SK-N-SH (cell line): Measurements from ENCODE around the gene RAD52. TPM values are rescaled to one million over a fixed set of nuclear protein-coding genes. Genes with fewer than 3 reads are reported as not detected.

Experiments
- CTCF ChIA-PET: fragments of 300-600, 350-600 bp; formaldehyde crosslinking; extraction: SDS; loops from one replicate; lab custom pipeline; 2021; lab: Yijun Ruan, JAX
- POLR2A ChIA-PET: fragments of 350-600 bp; sonication (Branson Sonifier 250); formaldehyde crosslinking; extraction: SDS; loops from one replicate; lab custom pipeline; 2020; ENCODE audit warnings: antibody characterized with exemption, inconsistent platforms; lab: Yijun Ruan, JAX
- DNase-seq: peaks from one replicate; pipeline ENCODE4 v3.0.0; 2012
- H2AFZ ChIP-seq: fragments of 200-600 bp; sonication (generic); 2 replicates; pipeline ENCODE4 v1.8.1; 2016; ENCODE audit warnings: antibody characterized with exemption, mild to moderate bottlenecking, low read depth
- H3F3A ChIP-seq: fragments of 200-600 bp; sonication (generic); replicated peaks from 2 replicates; pipeline ENCODE3; 2016; ENCODE audit warnings: antibody characterized with exemption, mild to moderate bottlenecking; ENCODE audit not compliant: insufficient read depth
- H3K27ac ChIP-seq, 2 experiments: fragments of 200-500 bp in 1 of 2; fragments of 200-600 bp in 1 of 2; sonication (Bioruptor generic) in 1 of 2; sonication (generic), shearing (Covaris generic) in 1 of 2; 2 replicates each; pipeline versions ENCODE4 v1.5.1 to v1.6.1; 2014 to 2016; ENCODE audit warnings: low read depth in 2 of 2, inconsistent platforms in 1 of 2, low read length in 1 of 2, mild to moderate bottlenecking in 1 of 2, mixed read lengths in 1 of 2
- H3K27me3 ChIP-seq: fragments of 200-600 bp; sonication (generic), shearing (Covaris generic); 2 replicates; pipeline ENCODE4 v1.6.1; 2016; ENCODE audit warnings: mixed run types; ENCODE audit not compliant: insufficient read depth
- H3K36me3 ChIP-seq, 2 experiments: fragments of 200-500 bp in 1 of 2; fragments of 200-600 bp in 1 of 2; sonication (Bioruptor generic) in 1 of 2; sonication (generic) in 1 of 2; replicated peaks in 1 of 2; 2 replicates each; pipeline versions ENCODE3 to v1.5.1; 2014 to 2016; ENCODE audit warnings: low read length in 1 of 2, mild to moderate bottlenecking in 1 of 2; ENCODE audit not compliant: insufficient read depth in 2 of 2, control insufficient read depth in 1 of 2
- H3K4me1 ChIP-seq, 2 experiments: fragments of 200-500 bp in 1 of 2; fragments of 200-600 bp in 1 of 2; sonication (Bioruptor generic) in 1 of 2; sonication (generic), shearing (Covaris generic) in 1 of 2; 2 replicates each; pipeline versions ENCODE4 v1.5.1 to v1.6.1; 2014 to 2016; ENCODE audit warnings: low read depth in 1 of 2, low read length in 1 of 2, mixed run types in 1 of 2; ENCODE audit not compliant: insufficient read depth in 2 of 2, control insufficient read depth in 1 of 2
- H3K4me2 ChIP-seq: fragments of 200-600 bp; sonication (generic), shearing (Covaris generic); 2 replicates; pipeline ENCODE4 v1.6.1; 2017; ENCODE audit warnings: mixed run types
- H3K4me3 ChIP-seq, 2 experiments: fragments of 200-500 bp in 1 of 2; fragments of 200-600 bp in 1 of 2; sonication (Bioruptor generic) in 1 of 2; sonication (generic), shearing (Covaris generic) in 1 of 2; 2 replicates each; pipeline versions ENCODE4 v1.5.1 to v1.8.1; 2014 to 2016; ENCODE audit warnings: low read depth in 2 of 2, inconsistent platforms in 1 of 2, low read length in 1 of 2, mild to moderate bottlenecking in 1 of 2, mixed read lengths in 1 of 2, moderate library complexity in 1 of 2
- H3K79me2 ChIP-seq: fragments of 200-600 bp; sonication (generic); 2 replicates; pipeline ENCODE4 v1.8.1; 2017; ENCODE audit warnings: mild to moderate bottlenecking; ENCODE audit not compliant: insufficient read depth
- H3K9ac ChIP-seq: fragments of 200-600 bp; sonication (generic); 2 replicates; pipeline ENCODE4 v1.6.1; 2017; ENCODE audit warnings: mixed run types
- H3K9me2 ChIP-seq: fragments of 200-600 bp; sonication (generic); 2 replicates; pipeline ENCODE4 v1.6.1; 2017; ENCODE audit warnings: mixed run types
- H3K9me3 ChIP-seq: fragments of 200-600 bp; sonication (generic); 2 replicates; pipeline ENCODE4 v1.6.1; 2017; ENCODE audit warnings: mixed run types, mild to moderate bottlenecking, moderate library complexity
- H4K20me1 ChIP-seq: fragments of 200-600 bp; sonication (generic); 2 replicates; pipeline ENCODE4 v1.6.1; 2017; ENCODE audit warnings: mild to moderate bottlenecking, mixed run types; ENCODE audit not compliant: insufficient read depth
- CHD2 ChIP-seq: fragments of 150-350 bp; IDR thresholded peaks from 2 replicates; pipeline ENCODE4 v1.6.1; 2018; ENCODE audit warnings: low read length; ENCODE audit not compliant: partially characterized antibody
- EP300 ChIP-seq, 2 experiments: IDR thresholded peaks; 2 replicates each; pipeline versions ENCODE4 v1.4.0 to v1.6.1; 2012; ENCODE audit warnings: borderline replicate concordance in 1 of 2, low read depth in 1 of 2, low read length in 1 of 2
- NFIC ChIP-seq: IDR thresholded peaks from 2 replicates; pipeline ENCODE4 v1.4.0; 2012; ENCODE audit warnings: borderline replicate concordance
- RXRA ChIP-seq: IDR thresholded peaks from 2 replicates; pipeline ENCODE4 v1.4.0; 2012; ENCODE audit warnings: low read depth, mild to moderate bottlenecking, borderline replicate concordance
- SMC3 ChIP-seq: IDR thresholded peaks from 2 replicates; pipeline ENCODE4 v1.6.1; 2012; ENCODE audit warnings: low read depth, low read length, improper control_type of control experiment
- TEAD4 ChIP-seq: IDR thresholded peaks from 2 replicates; pipeline ENCODE4 v1.4.0; 2012; ENCODE audit warnings: mild to moderate bottlenecking, borderline replicate concordance; ENCODE audit not compliant: insufficient read depth
- YY1 ChIP-seq: IDR thresholded peaks from 2 replicates; pipeline ENCODE4 v1.4.0; 2012; ENCODE audit warnings: low read depth, mild to moderate bottlenecking
- WGBS: methylation state at CpG from one replicate; pipeline ENCODE4 v1.1.6; 2017; ENCODE audit warnings: low lambda C conversion rate; 5-methylcytosine and 5-hydroxymethylcytosine counted together
- polyA plus RNA-seq, 3 experiments: library from polyadenylated mRNA; depleted of rRNA; stranded (reverse); fragments of >200 nt; gene quantifications; 2 replicates each; pipeline ENCODE4 v1.2.3, GENCODE V29; 2012
- TF ChIP-seq, protein P1 (sequence below): IDR thresholded peaks from 2 replicates; pipeline ENCODE4 v1.6.1; 2012; ENCODE audit warnings: mild to moderate bottlenecking, low read depth, low read length, moderate library complexity
- TF ChIP-seq, protein P2 (sequence below): IDR thresholded peaks from 2 replicates; pipeline ENCODE4; 2012
- TF ChIP-seq, protein P3 (sequence below): IDR thresholded peaks from 2 replicates; pipeline ENCODE4 v1.4.0; 2012; ENCODE audit warnings: low read depth, borderline replicate concordance
- TF ChIP-seq, protein P4 (sequence below): IDR thresholded peaks from 2 replicates; pipeline ENCODE4 v1.4.0; 2012; ENCODE audit warnings: low read depth, borderline replicate concordance

RAD52 gene
- polyA plus RNA-seq, 1 of the 3 experiments (the other 2 are of a cell fraction) = 11.2 TPM

DNA sequence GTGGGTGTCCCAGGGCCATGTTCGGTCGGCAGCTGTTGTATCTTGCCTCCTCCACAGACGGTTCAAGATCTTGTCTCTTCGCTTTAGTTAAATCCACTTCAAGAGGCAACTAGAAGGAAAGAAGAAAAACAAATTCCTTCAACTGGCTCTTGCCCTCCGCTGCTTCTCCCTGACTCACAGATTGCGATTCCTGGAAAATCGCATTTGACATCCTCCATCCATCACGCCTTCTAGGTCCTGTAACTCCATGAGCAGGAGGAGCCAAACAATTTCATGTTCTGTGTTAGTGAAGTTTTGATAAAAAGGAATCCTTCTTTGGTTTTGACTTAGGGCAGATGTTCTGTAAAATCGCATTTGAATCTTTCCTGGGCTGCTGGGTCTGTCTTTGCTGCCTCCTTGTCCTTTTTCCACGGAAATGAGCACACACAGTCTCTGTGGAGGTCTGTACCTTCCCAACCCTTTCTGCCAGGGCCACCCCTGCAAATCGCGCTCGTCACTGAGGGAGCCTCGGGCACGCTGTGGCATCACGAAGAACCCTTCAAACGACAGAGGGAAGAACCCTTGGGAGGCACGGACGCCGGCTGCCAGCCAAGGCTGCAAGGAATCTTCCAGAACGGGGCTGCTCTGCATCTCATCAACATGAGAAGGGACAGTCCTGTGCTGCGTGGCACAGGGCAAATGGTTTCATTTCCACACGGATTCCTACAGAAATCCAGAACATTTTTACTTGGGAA lies 32.6 kb downstream of the RAD52 start (continued):
- TF ChIP-seq, protein P1, sequence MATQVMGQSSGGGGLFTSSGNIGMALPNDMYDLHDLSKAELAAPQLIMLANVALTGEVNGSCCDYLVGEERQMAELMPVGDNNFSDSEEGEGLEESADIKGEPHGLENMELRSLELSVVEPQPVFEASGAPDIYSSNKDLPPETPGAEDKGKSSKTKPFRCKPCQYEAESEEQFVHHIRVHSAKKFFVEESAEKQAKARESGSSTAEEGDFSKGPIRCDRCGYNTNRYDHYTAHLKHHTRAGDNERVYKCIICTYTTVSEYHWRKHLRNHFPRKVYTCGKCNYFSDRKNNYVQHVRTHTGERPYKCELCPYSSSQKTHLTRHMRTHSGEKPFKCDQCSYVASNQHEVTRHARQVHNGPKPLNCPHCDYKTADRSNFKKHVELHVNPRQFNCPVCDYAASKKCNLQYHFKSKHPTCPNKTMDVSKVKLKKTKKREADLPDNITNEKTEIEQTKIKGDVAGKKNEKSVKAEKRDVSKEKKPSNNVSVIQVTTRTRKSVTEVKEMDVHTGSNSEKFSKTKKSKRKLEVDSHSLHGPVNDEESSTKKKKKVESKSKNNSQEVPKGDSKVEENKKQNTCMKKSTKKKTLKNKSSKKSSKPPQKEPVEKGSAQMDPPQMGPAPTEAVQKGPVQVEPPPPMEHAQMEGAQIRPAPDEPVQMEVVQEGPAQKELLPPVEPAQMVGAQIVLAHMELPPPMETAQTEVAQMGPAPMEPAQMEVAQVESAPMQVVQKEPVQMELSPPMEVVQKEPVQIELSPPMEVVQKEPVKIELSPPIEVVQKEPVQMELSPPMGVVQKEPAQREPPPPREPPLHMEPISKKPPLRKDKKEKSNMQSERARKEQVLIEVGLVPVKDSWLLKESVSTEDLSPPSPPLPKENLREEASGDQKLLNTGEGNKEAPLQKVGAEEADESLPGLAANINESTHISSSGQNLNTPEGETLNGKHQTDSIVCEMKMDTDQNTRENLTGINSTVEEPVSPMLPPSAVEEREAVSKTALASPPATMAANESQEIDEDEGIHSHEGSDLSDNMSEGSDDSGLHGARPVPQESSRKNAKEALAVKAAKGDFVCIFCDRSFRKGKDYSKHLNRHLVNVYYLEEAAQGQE = no peak
- TF ChIP-seq, protein P2, sequence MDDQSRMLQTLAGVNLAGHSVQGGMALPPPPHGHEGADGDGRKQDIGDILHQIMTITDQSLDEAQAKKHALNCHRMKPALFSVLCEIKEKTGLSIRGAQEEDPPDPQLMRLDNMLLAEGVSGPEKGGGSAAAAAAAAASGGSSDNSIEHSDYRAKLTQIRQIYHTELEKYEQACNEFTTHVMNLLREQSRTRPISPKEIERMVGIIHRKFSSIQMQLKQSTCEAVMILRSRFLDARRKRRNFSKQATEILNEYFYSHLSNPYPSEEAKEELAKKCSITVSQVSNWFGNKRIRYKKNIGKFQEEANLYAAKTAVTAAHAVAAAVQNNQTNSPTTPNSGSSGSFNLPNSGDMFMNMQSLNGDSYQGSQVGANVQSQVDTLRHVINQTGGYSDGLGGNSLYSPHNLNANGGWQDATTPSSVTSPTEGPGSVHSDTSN = no peak
- TF ChIP-seq RXRA = no peak
- TF ChIP-seq, all 33 proteins: peak for 0

DNA sequence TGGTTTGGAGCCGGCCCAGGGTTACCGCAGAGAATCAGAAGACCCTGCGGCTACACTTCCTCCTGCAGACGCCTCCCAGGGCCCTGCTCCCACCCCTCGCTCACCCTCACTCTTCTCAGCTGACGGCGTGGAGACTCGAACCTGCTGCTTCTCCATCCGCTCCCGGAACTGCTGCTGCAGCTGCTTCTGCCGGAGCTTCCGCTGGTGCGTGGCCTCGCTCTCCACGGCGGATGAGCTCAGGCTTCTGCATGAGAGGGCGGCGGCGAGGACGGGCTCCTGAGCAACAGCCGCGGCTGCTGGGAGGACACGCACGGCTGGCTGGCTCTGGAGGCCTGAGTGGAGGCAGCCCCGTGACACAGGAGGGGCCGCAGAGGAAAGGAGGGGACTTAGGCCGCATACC lies 33.3 kb downstream of the RAD52 start:
- Histone ChIP-seq H3K9ac (no peak overlapping the region), H3F3A (peaks cover 14% of the 10 kb centered on the region), H3K79me2 (no peaks in the 10 kb centered on the region; the same call in 1 of the 2 replicates), H3K4me2 (no peak overlapping the region), H3K4me1 (no peaks in the 10 kb centered on the region), H3K27me3 (no peaks in the 10 kb centered on the region), H3K4me3 (no peak overlapping the region), H3K9me3 (no peaks in the 10 kb centered on the region), H3K9me2 (no peaks in the 10 kb centered on the region), H4K20me1 (no peaks in the 10 kb centered on the region), H3K27ac (no peak overlapping the region), H2AFZ (no peak overlapping the region), H3K36me3 (peaks cover 49 to 52% of the 10 kb centered on the region in 2 experiments)
- WGBS = 96% methylated on average over 27 of the region's 27 CpGs
- POLR2A ChIA-PET = no interaction called here
- DNase-seq = no peak
- CTCF ChIA-PET = no interaction called here
- TF ChIP-seq SMC3 (no peak), EP300 (IDR thresholded peaks at IDR 0.05; ENCODE audit: borderline replicate concordance in 1 of 2, low read depth in 1 of 2, low read length in 1 of 2) (no peak), YY1 (no peak), TEAD4 (no peak)

DNA sequence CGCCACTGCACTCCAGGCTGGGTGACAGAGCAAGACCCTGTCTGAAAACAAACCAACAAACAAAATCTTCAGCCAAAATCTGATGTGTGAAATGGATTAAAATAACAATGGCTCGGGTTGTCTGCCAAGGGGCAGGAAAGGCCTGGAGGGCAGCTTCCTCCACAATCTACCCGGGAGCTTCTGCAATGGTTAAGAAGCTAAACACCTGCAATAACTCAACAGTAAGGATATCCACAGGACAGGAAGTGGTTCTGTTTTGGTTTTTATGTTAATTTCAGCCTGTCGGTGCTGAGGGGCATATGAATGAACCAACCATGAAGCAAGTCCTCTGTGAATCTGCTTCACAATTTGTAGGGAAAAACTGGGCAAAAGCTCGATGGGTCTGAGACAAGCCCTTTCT lies 34.4 kb downstream of the RAD52 start:
- H3K9me2 ChIP-seq = no peaks in the 10 kb centered on the region
- peaks cover 54 to 58% of the 10 kb centered on the region in 2 experiments for H3K36me3 ChIP-seq
- no peak for TF ChIP-seq SMC3
- TF ChIP-seq, protein P3, sequence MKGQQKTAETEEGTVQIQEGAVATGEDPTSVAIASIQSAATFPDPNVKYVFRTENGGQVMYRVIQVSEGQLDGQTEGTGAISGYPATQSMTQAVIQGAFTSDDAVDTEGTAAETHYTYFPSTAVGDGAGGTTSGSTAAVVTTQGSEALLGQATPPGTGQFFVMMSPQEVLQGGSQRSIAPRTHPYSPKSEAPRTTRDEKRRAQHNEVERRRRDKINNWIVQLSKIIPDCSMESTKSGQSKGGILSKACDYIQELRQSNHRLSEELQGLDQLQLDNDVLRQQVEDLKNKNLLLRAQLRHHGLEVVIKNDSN = no peak
- TF ChIP-seq, protein P4, sequence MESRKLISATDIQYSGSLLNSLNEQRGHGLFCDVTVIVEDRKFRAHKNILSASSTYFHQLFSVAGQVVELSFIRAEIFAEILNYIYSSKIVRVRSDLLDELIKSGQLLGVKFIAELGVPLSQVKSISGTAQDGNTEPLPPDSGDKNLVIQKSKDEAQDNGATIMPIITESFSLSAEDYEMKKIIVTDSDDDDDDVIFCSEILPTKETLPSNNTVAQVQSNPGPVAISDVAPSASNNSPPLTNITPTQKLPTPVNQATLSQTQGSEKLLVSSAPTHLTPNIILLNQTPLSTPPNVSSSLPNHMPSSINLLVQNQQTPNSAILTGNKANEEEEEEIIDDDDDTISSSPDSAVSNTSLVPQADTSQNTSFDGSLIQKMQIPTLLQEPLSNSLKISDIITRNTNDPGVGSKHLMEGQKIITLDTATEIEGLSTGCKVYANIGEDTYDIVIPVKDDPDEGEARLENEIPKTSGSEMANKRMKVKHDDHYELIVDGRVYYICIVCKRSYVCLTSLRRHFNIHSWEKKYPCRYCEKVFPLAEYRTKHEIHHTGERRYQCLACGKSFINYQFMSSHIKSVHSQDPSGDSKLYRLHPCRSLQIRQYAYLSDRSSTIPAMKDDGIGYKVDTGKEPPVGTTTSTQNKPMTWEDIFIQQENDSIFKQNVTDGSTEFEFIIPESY = no peak
- TF ChIP-seq CHD2 = no peak
- no peak for TF ChIP-seq NFIC
- 81% methylated on average over 5 of the region's 5 CpGs for WGBS
- DNase-seq = no peak
- H2AFZ ChIP-seq = no peak overlapping the region
- H3F3A ChIP-seq = peaks cover 14% of the 10 kb centered on the region
- no peaks in the 10 kb centered on the region for H3K4me1 ChIP-seq
- H3K4me3 ChIP-seq = no peak overlapping the region
- no peaks in the 10 kb centered on the region for H3K9me3 ChIP-seq
- no peak overlapping the region for H3K9ac ChIP-seq
- no peak overlapping the region for H3K4me2 ChIP-seq
- H3K27ac ChIP-seq = no peak overlapping the region
- ChIA-PET CTCF (no interaction called here), POLR2A (no interaction called here)
- no peaks in the 10 kb centered on the region for H4K20me1 ChIP-seq
- no peaks in the 10 kb centered on the region; the same call in 1 of the 2 replicates for H3K79me2 ChIP-seq
- H3K27me3 ChIP-seq = no peaks in the 10 kb centered on the region
